Uterus (tissue), 2 donors: ENCODE measurements around the gene NRDE2.

ENCODE experiments used
- CTCF ChIP-seq, 4 experiments: fragments of 200-600 bp in 2 of 4; fragments of 450-650 bp in 2 of 4; sonication (generic) in 2 of 4; IDR thresholded peaks; one replicate each; pipeline ENCODE4 v1.5.1; 2016 to 2019; ENCODE audit warnings: antibody characterized with exemption in 4 of 4, mild to moderate bottlenecking in 2 of 4, moderate library complexity in 1 of 4
- POLR2A ChIP-seq, 2 donors: fragments of 450-650 bp; IDR thresholded peaks; one replicate each; pipeline ENCODE4 v1.6.1; 2016; ENCODE audit warnings: antibody characterized with exemption in 2 of 2, mild to moderate bottlenecking in 1 of 2, moderate library complexity in 1 of 2

GRCh38 chr14:90248594-90248993, 83.1 kb downstream of the NRDE2 start:
- TF ChIP-seq CTCF (IDR thresholded peaks at IDR 0.05) (no peak), POLR2A (IDR thresholded peaks at IDR 0.05) (no peak)
